AG10803 (cell line): ENCODE measurements around the gene MTF1.

Experiments used
- DNase-seq: peaks from one replicate; pipeline ENCODE4 v3.0.0; 2010; ENCODE audit warnings: low read depth
- H3K4me3 ChIP-seq: 2 replicates; pipeline ENCODE4 v1.5.1; 2011; ENCODE audit warnings: mild to moderate bottlenecking, low read length, control low read depth
- TF ChIP-seq, protein P1 (sequence below): conservative IDR thresholded peaks from 2 replicates; pipeline ENCODE4 v1.5.1; 2011; ENCODE audit warnings: mild to moderate bottlenecking, low read length, control low read depth, inconsistent platforms

Gene MTF1

DNA sequence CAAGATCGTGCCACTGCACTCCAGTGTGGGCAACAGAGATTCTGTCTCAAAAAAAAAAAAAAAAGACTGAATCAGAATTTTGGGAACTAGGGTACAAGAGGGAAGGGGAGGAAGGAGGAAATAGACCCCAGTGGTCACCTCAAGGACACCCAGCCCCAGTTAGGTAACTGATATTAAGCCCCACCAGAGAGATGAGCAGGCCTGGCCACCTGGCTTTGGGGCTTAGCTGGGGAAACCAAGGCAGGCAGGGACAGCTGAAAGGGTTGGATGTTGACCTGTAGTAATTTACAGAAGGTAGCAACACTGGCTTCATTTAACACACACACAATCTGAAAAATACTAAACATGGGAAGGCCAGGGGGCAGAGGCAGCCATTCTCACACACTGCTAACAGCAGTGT lies 57.0 kb downstream of the MTF1 start:
- DNase-seq = no peak
- TF ChIP-seq, protein P1, sequence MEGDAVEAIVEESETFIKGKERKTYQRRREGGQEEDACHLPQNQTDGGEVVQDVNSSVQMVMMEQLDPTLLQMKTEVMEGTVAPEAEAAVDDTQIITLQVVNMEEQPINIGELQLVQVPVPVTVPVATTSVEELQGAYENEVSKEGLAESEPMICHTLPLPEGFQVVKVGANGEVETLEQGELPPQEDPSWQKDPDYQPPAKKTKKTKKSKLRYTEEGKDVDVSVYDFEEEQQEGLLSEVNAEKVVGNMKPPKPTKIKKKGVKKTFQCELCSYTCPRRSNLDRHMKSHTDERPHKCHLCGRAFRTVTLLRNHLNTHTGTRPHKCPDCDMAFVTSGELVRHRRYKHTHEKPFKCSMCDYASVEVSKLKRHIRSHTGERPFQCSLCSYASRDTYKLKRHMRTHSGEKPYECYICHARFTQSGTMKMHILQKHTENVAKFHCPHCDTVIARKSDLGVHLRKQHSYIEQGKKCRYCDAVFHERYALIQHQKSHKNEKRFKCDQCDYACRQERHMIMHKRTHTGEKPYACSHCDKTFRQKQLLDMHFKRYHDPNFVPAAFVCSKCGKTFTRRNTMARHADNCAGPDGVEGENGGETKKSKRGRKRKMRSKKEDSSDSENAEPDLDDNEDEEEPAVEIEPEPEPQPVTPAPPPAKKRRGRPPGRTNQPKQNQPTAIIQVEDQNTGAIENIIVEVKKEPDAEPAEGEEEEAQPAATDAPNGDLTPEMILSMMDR = no peak
- H3K4me3 ChIP-seq = no peak overlapping the region

DNA sequence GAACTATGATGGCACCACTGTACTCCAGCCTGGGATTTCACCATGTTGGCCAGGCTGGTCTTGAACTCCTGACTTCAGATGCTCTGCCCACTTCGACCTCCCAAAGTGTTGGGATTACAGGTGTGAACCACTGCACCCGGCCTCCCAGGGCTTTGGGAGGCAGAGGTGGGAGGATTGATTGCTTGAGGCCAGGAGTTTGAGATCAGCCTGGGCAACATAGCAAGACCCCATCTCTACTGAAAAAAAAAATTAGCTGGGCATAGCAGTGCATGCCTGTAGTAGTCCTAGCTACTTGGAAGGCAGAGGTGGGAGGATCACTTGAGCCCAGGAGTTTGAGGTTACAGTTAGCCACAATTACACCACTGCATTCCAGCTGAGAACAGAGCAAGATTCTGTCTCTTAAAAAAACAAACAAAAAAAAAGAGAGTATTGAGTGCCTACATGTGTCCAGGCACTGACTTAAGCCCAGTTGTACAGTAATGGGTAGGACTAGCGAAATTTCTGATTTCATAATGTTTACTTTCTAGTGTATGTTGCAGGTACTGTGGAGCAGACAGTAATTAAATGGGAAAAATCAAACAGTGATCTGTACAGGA lies 61.5 kb downstream of the MTF1 start:
- DNase-seq = peak; percentile 78
- no peak overlapping the region for H3K4me3 ChIP-seq
- TF ChIP-seq, protein P1 = no peak

DNA sequence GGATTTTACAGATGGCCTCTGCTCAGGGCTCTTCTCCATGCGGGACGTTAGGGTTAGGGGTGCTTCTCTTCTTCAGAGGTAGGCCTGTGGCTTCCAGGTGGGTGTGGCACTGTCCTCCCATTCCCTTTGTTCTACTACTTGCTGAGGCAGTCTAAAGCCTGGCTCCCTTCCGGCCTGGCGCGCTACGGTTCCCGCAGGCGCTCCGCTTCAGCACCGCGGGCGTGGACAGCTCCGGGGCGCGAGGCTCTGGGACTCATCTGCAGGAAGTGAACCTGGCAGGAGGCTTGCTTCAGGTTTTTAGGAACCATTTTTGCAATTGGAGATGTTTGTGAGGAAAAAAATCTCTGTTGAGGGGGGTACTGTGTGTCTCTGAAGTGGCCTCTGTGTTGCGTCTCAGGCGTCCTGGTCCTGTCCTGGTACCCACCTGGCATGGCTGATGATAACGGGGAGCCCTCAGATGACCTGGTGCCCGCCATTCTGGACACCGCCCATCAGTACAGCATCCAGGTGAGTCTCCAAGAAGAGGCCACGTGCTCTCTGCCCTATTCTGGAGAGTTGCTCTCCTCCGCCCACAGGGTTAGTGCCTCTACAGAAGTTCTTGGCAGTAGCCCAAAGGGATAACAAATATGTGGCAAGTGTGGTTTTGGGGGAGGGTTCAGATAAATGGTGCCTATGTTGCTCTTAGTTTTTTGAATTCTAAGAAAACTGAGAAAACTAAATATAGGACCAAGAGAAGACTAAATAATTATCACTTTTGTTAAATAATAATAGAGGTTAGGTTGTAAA lies 63.9 kb downstream of the MTF1 start:
- no peak overlapping the region for H3K4me3 ChIP-seq
- TF ChIP-seq, protein P1 = no peak
- peak; percentile 35 for DNase-seq

DNA sequence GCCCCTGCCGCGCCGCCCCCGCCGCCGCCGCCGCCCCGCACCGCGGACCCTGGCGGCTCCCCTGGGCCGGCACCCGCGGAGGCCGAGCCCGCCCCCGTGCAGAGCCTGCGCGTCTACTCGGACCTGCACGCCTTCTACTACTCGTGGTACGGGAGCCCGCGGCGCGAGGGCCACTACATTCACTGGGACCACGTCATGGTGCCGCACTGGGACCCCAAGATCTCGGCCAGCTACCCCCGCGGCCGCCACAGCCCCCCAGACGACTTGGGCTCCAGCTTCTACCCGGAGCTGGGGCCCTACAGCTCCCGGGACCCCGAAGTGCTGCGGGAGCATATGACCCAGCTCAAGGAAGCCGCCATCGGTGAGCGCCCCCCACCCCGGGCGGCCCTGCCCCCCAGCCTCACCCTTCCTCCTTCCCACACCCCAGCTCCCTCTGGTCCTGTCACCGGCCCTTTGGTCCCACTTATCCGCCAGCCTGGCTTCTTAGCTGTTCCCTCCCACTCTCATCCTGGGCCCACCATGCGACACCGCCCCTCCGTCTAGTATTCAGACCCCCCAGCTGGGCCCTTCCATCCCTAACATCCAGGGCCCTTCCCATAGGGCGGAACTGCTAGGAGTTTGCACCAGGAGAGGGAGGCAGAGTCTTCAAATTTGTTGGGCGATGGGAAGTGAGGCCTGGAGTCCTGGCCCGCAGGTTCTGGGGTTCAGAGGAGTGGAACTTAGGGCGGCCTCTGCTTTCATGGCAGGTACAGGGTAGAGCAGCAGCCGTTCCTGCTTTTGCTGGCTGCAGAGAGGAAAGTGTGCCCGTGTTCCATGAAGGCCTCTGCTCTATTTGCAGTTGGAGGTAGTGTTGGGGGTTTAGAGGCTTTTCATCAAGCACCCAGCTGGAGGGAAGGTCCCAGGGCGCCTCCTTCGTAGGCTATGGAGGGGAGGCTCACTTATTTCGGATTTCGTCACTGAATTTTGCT lies 64.7 kb downstream of the MTF1 start:
- no peak for DNase-seq
- no peak overlapping the region for H3K4me3 ChIP-seq

DNA sequence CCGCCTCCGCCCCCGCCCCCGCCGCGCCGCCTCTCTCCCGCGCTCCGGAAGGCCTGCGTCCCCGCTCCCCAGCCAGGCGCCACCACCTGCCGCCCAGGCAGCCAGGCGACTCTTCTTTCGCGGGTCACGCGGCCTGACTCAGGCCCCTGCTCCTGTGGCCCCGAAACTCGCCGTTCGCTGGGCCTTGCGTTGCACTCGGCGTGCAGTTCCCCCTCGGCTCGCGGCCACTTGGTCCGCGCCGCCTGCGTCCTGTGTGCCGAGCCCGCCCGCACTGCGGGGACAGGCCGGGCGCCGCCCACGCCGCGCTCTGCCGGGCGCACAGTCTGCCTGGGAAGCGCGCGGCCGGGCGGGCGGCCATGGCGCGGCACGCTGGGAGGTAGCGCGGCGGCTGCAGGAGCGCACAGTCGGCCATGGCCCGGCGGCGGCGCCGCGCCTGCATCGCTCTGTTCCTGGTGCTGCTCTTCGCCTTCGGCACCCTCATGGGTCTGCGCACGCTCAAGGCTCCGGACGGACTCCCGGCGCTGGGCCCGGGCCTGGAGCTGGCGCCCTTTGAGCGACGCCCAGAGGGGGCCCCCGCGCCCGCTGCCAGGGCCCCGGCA lies 65.5 kb downstream of the MTF1 start, which contains the start of gene MANEAL:
MANEAL (plus strand) TSS at position 75 of the 599 bp plus-strand sequence; CDS start at position 411, 336 bp downstream.
- TF ChIP-seq, protein P1 = no peak
- H3K4me3 ChIP-seq = peak within 1 kb of the TSS; percentile 55
- DNase-seq = peak; percentile 54

More for the DNA sequence above, 64.7 kb downstream of the MTF1 start:
- TF ChIP-seq, protein P1 = no peak

DNA sequence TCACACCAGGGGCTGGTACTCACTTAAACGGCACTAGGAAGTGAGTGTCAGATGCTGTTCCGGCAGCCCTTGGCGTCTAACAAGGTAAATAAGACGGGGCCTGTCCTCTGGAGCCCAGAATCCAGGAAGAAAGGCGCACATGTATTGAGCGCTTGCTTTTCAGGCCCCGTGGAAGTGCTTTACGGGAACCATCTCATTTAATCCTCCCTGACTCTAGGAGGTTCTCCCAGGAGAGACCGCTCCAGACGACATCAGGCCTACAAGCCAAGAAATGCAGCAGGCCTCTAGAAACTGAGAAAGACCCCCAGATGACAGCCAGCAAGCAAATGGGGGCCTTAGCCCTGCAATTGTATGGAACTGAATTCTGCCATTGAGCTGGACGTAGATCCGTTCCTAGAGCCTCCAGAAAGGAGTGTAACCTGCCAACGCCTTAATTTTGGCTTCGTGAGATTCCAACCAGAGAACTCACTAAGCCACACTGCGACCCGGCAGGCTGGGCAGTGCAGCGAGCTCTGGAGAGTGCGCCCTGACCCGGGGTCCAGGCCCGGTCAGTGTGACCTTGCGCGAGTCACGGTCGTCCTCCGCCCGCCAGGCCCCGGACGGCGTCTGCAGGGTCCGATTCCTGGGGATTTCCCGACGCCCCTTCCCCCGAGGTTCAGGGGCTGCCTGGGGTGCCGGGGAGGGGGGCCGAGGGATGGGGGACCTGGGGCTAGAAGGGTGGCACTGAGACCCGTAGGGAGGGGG lies 66.3 kb downstream of the MTF1 start:
- no peak for DNase-seq
- no peak overlapping the region for H3K4me3 ChIP-seq
- TF ChIP-seq, protein P1 = no peak
